Hepatocyte (in vitro differentiated cells): ENCODE measurements around the gene GRN. TPM values are rescaled to one million over a fixed set of nuclear protein-coding genes. Genes with fewer than 3 reads are reported as not detected.

Experiments
- DNase-seq: peaks from one replicate; pipeline ENCODE4 v3.0.0-alpha.2; 2016; ENCODE audit warnings: low spot score
- H2AFZ ChIP-seq: fragments of 200-600 bp; sonication (generic); 2 replicates; pipeline ENCODE4 v1.6.0; 2016; ENCODE audit warnings: antibody characterized with exemption, mild to moderate bottlenecking
- H3K27ac ChIP-seq: fragments of 200-600 bp; sonication (generic); 2 replicates; pipeline ENCODE4 v1.5.1; 2016; ENCODE audit warnings: mild to moderate bottlenecking
- H3K27me3 ChIP-seq: fragments of 200-600 bp; sonication (generic); 2 replicates; pipeline ENCODE4 v1.6.1; 2016
- H3K36me3 ChIP-seq: fragments of 200-600 bp; sonication (generic); replicated peaks from 2 replicates; pipeline ENCODE4 v1.5.1; 2016; ENCODE audit warnings: low read depth; ENCODE audit not compliant: insufficient read depth
- H3K4me1 ChIP-seq: fragments of 200-600 bp; sonication (generic); 2 replicates; pipeline ENCODE4 v1.5.1; 2016; ENCODE audit warnings: mild to moderate bottlenecking, moderate library complexity; ENCODE audit not compliant: insufficient read depth
- H3K4me2 ChIP-seq: fragments of 200-600 bp; sonication (generic); 2 replicates; pipeline ENCODE4 v1.6.0; 2016
- H3K4me3 ChIP-seq: fragments of 200-600 bp; sonication (generic); 2 replicates; pipeline ENCODE4 v1.5.1; 2016; ENCODE audit warnings: mild to moderate bottlenecking
- H3K79me2 ChIP-seq: fragments of 200-600 bp; sonication (generic); 2 replicates; pipeline ENCODE4 v1.6.0; 2017; ENCODE audit warnings: mild to moderate bottlenecking
- H3K9me2 ChIP-seq: fragments of 200-600 bp; sonication (generic); replicated peaks from 2 replicates; pipeline ENCODE4 v1.6.0; 2017; ENCODE audit warnings: mild to moderate bottlenecking; ENCODE audit not compliant: insufficient read depth
- H3K9me3 ChIP-seq: fragments of 200-600 bp; sonication (generic); 2 replicates; pipeline ENCODE4 v1.5.1; 2016; ENCODE audit warnings: low read depth, mild to moderate bottlenecking
- H4K20me1 ChIP-seq: fragments of 200-600 bp; sonication (generic); 2 replicates; pipeline ENCODE4 v1.6.0; 2016; ENCODE audit warnings: mild to moderate bottlenecking; ENCODE audit not compliant: insufficient read depth, poor library complexity, severe bottlenecking
- CTCF ChIP-seq: fragments of 200-600 bp; sonication (generic); IDR thresholded peaks from 2 replicates; pipeline ENCODE4 v1.5.1; 2016; ENCODE audit warnings: antibody characterized with exemption, mild to moderate bottlenecking; ENCODE audit not compliant: poor library complexity
- EZH2 ChIP-seq: fragments of 200-600 bp; sonication (generic); IDR thresholded peaks from 2 replicates; pipeline ENCODE4 v1.6.1; 2016; ENCODE audit warnings: antibody characterized with exemption, mild to moderate bottlenecking, borderline replicate concordance
- EZH2phosphoT487 ChIP-seq: fragments of 200-600 bp; sonication (generic); IDR thresholded peaks from one replicate; pipeline ENCODE4 v1.6.1; 2018; ENCODE audit warnings: antibody characterized with exemption, mild to moderate bottlenecking, low read depth, moderate library complexity; ENCODE audit not compliant: unreplicated experiment, severe bottlenecking
- WGBS: methylation state at CpG from one replicate; pipeline ENCODE4 v1.1.6; 2016; ENCODE audit warnings: low lambda C conversion rate; ENCODE audit errors: missing lambda C conversion rate; 5-methylcytosine and 5-hydroxymethylcytosine counted together
- polyA plus RNA-seq: library from polyadenylated mRNA; unstranded; fragments of >200 nt; fragmentation: Nextera tagmentation; extraction: Ambion mirVana; gene quantifications from 2 replicates; pipeline ENCODE4 v1.2.1, GENCODE V29; 2016
- total RNA-seq: library from RNA; depleted of rRNA; stranded (reverse); fragments of >200 nt; gene quantifications from 2 replicates; pipeline ENCODE4 v1.2.3, GENCODE V29; 2014

The GRN gene
- total and polyA plus RNA-seq, 2 experiments from 2014 or later = 299 to 785 TPM

DNA sequence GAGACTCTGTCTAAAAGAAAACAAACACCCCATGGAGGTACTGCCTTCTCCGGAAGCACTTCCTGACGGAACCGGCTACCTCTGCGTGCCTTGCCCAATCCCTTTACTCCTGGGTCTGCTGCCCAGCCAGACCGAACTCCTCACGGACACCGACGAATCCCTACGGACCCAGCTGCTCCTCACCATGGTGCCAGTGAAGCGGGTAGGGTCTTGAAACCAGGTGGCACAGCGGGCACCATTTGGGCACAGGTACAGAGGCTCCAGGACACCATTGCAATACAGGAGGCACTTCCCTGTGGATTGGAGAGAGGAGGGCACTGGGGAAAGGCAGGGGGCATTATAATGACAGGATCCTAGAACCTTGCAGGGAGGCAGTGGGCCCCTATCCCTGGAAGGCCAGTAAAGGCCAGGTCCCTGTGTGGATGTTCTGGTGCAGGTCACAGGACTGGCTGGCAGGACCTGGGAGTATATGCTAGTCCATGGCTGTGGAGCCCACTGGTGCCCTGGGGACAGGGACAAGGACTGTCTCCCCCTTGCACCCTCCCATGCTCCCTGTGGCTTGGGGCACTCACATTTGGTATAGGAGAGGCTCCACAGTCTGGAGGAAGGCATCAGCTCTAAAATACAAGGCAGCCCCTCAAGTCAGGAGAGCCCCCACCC is 22.7 kb upstream of the GRN start:
- Histone ChIP-seq H2AFZ (no peak overlapping the region), H3K27me3 (peaks cover 8% of the 10 kb centered on the region), H3K9me2 (no peaks in the 10 kb centered on the region), H3K79me2 (peaks cover 12% of the 10 kb centered on the region), H3K36me3 (no peaks in the 10 kb centered on the region), H3K4me3 (no peak overlapping the region), H4K20me1 (no peaks in the 10 kb centered on the region), H3K4me2 (no peak overlapping the region), H3K4me1 (peaks cover 17% of the 10 kb centered on the region), H3K27ac (no peak overlapping the region), H3K9me3 (no peaks in the 10 kb centered on the region)
- no peak for DNase-seq
- WGBS = 97% methylated on average over 11 of the region's 11 CpGs
- TF ChIP-seq EZH2 (no peak), EZH2phosphoT487 (no peak), CTCF (no peak)

- H3K27ac ChIP-seq = no peak overlapping the region
Observed at GRCh38 chr17:44323359-44324091, 21.6 kb upstream of the GRN start.

GRCh38 chr17:44324092-44324570 is 21.0 kb upstream of the GRN start:
- H3K27me3 ChIP-seq = no peaks in the 10 kb centered on the region
- TF ChIP-seq CTCF (no peak), EZH2 (no peak), EZH2phosphoT487 (no peak)
- DNase-seq = peak; percentile 55
- H4K20me1 ChIP-seq = no peaks in the 10 kb centered on the region
- H3K4me1 ChIP-seq = peaks cover 17% of the 10 kb centered on the region
- no peaks in the 10 kb centered on the region for H3K9me3 ChIP-seq
- peak overlapping the region; percentile 84 for H2AFZ ChIP-seq
- no peaks in the 10 kb centered on the region for H3K9me2 ChIP-seq
- no peaks in the 10 kb centered on the region for H3K36me3 ChIP-seq
- WGBS = 3% methylated on average over 33 of the region's 38 CpGs
- H3K4me2 ChIP-seq = peak overlapping the region; percentile 85
- peak overlapping the region; percentile 84 for H3K4me3 ChIP-seq
- peaks cover 12% of the 10 kb centered on the region for H3K79me2 ChIP-seq
- H3K27ac ChIP-seq = peak overlapping the region; percentile 86

More at GRCh38 chr17:44323359-44324091, 21.6 kb upstream of the GRN start:
- Histone ChIP-seq H3K9me3 (no peaks in the 10 kb centered on the region), H3K4me1 (peaks cover 17% of the 10 kb centered on the region), H3K27me3 (no peaks in the 10 kb centered on the region), H3K79me2 (peaks cover 12% of the 10 kb centered on the region), H3K4me2 (peak overlapping the region; percentile 85), H4K20me1 (no peaks in the 10 kb centered on the region), H3K9me2 (no peaks in the 10 kb centered on the region), H3K4me3 (peak overlapping the region; percentile 84), H2AFZ (no peak overlapping the region), H3K36me3 (no peaks in the 10 kb centered on the region)
- no peak for DNase-seq
- TF ChIP-seq EZH2phosphoT487 = no peak
- WGBS = 69% methylated on average over 27 of the region's 27 CpGs
